Epithelial cell of prostate (primary cell): ENCODE measurements around the gene TMC1.
A peak's percentile ranks its signal among the peaks of the same experiment; 100 is the strongest.
"Not testable (repeated sequence)": the region's sequence is repeated elsewhere in the genome, so short reads cannot be mapped to it uniquely, and the experiment has no call there.

ENCODE experiments used
- DNase-seq: peaks from one replicate; pipeline ENCODE4 v3.0.0-alpha.2; 2011; ENCODE audit warnings: low read depth, low spot score
- H3K27ac ChIP-seq: fragments of 450-650 bp; 2 replicates; pipeline ENCODE4 v1.5.1; 2017; ENCODE audit warnings: mild to moderate bottlenecking

Gene TMC1

GRCh38 chr9:72524820-72525540 lies 3.6 kb downstream of the TMC1 start:
- H3K27ac ChIP-seq: peak overlapping the region; percentile 80
- DNase-seq: peak; percentile 99

DNA sequence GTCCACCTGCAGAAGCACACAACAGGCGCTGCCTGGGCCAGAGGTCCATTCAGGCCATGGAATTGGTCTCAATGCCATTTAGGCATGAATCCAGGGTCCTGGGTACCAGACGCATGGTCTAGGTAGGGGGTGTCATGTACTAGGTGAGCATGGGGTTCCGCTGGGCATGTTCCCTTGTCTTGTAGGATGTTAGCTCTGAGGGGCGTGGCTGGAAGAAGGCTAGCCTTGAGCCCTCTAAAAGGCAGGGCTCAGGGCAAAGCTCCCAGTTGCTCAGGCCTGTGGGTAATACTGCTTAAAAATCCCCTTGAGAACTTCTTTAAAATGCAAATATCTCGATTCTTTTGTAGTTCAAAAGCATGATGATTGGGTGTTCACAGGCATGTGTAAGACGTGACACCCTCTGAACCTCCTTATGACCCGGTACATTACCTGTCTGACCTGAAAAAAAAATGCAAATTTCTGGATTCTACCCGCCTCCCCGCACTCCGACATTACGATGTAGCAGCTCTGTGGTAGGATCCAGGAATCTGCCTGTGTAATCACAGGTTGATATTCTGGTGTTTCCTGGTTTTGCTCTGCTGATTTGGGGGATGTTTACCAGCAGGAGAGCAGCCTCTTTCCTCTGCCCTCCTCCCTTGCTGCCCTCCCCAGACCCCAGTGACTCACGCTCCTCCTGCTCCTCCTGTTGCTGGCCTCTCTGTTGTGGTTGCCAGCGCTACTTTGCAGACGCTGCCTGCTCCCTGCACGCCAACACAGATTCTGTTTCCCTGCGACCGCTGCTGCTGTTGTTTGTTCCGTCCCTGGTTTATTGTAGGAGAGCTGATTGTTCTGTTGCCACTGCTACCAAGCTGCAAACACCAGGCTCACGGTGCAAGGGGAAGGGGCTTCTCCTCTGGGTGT lies 5.7 kb downstream of the TMC1 start:
- H3K27ac ChIP-seq: peak overlapping the region; percentile 80
- DNase-seq: peak; percentile 75

GRCh38 chr9:72527801-72528195 lies 6.4 kb downstream of the TMC1 start:
- no peak for DNase-seq
- peak overlapping the region; percentile 80 for H3K27ac ChIP-seq

- H3K27ac ChIP-seq: no peak overlapping the region
- no peak for DNase-seq
Observed at GRCh38 chr9:72529531-72529930, 8.1 kb downstream of the TMC1 start.

DNA sequence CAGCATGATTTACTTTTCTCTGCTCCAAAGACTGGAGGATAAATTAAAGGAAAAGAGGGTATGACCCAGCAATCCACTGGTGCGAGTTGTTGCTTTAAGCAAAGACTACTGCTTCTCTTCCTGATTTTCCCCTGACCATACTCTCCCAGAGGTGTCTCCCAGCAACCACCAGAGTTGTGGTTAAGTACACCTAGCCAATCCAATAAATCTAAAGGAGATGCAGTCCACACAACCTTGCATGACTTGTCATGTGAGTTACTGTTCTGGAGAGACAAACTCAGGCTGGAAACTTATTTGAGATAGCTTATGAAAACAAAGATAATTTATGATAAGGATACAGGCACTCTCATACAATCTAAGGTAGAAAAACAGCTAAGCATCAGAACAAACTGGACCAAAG lies 11.9 kb downstream of the TMC1 start:
- no peak for DNase-seq
- H3K27ac ChIP-seq: no peak overlapping the region

- no peak overlapping the region for H3K27ac ChIP-seq
- DNase-seq: no peak
Observed at GRCh38 chr9:72534931-72535330, 13.5 kb downstream of the TMC1 start.

DNA sequence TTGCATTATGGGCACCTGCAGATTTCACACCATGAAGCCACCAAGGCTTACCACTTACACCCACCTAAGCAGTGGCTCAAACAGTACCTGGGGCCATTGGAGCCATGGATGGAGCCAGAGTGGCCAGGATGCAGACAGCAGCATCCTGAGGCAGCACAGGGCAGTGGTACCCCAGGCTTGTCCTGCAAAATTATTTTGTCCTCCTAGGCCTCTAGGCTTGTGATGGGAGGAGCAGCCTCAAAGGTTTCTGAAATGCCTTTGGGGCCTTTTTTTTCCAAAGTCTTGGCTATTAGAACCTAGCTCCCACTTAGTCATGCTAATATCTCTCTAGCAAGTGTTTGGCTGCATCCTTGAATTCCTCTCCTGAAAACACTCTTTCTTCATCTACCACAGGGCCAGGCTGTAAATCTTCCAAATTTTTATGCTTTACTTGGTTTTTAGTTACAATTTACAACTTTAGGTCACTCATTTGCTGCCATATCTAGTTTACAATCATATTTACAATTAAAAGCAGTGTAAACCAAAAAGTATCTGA lies 15.7 kb downstream of the TMC1 start:
- H3K27ac ChIP-seq: no peak overlapping the region

DNA sequence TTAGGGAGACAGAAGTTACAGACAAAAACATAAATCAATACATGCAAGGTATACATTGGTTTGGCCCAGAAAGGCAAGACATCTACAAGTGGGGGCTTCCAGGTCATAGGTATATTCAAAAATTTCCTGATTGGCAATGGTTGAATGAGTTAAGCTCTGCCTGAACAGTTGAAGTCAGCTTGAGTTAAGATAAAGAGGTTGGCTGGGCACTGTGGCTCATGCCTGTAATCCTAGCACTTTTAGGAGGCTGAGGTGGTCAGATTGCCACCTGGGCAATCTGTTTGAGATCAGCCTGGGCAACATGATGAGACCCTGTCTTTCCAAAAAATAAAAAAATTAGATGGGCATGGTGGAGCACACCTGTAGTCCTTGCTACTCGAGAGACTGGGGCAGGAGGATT lies 16.3 kb downstream of the TMC1 start:
- no peak for DNase-seq
- peak overlapping the region; percentile 21 for H3K27ac ChIP-seq

More for the DNA sequence above, 15.7 kb downstream of the TMC1 start:
- DNase-seq: no peak

- no peak for DNase-seq
- peak overlapping the region; percentile 93 for H3K27ac ChIP-seq
Observed at GRCh38 chr9:72538921-72539702, 17.7 kb downstream of the TMC1 start.

DNA sequence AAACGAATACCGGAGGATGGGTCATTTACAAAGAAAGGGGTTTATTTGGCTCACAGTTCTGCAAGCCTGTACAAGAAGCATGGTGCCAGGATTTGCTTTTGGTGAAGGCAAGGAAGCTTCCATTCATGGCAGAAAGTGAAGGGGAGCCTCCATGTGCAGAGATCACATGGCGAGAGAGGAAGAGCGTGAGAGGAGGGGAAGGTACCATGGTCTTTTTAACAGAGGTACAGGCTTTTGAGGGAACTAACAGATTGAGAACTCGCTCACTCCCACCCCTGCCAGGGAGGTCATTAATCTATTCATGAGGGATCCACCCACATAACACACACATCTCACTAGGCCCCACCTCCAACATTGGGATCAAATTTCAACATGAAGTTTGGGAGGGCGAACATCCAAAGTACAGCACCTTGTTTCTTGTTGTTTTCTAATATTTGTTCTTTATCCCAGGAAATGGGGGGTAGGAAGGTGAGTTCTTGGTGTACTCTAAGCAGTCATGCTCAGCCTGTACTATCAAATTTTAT lies 18.5 kb downstream of the TMC1 start:
- no peak for DNase-seq
- peak overlapping the region; percentile 93 for H3K27ac ChIP-seq

- peak overlapping the region; percentile 93 for H3K27ac ChIP-seq
- DNase-seq: peak; percentile 94
Observed at GRCh38 chr9:72540348-72540873, 19.0 kb downstream of the TMC1 start.

- peak overlapping the region; percentile 93 for H3K27ac ChIP-seq
- DNase-seq: not testable (repeated sequence)
Observed at GRCh38 chr9:72542537-72542833, 21.1 kb downstream of the TMC1 start.

GRCh38 chr9:72542917-72543316 lies 21.5 kb downstream of the TMC1 start:
- no peak for DNase-seq
- peak overlapping the region; percentile 93 for H3K27ac ChIP-seq

DNA sequence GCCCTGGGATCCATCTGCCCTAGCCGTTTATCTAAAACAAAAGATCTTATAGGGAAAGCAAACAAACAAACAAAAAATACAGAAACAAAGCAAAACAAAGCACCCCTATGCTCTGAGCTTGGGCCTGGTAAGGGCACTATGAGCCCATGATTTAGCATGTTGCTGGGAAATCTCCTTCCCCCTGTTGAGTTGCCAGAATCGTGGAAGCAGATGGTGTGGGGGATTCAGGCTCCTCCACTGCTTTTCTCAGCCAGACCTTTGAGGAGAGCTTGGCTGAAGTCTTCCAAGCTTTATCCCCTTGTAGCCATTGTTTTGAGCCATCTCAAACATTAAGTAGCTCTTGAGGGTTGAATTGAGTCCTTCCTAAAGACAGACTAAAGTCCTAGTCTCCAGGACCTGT lies 29.9 kb downstream of the TMC1 start:
- no peak overlapping the region for H3K27ac ChIP-seq
- DNase-seq: no peak

DNA sequence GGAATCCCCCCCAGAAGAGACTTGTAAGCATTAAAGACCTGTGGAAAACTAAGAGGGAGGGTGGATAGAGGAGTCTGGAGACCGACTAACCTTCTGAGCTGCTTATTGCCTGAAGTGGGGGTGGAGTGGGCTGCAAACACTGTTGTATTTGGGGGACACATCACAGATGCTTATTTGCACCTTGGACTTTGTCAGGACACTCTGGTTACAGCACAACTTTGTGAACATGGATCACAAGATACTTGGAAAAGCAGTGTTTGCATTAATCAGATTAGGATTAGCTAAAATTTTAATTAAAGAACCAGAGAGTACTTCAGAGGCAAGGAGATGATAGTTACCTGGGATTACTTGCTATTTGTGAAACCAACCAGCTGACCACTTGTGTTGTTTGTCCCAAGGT lies 30.9 kb downstream of the TMC1 start:
- H3K27ac ChIP-seq: no peak overlapping the region
- no peak for DNase-seq

GRCh38 chr9:72554221-72554641 lies 32.8 kb downstream of the TMC1 start:
- DNase-seq: no peak
- peak overlapping the region; percentile 23 for H3K27ac ChIP-seq

- peak overlapping the region; percentile 81 for H3K27ac ChIP-seq
- peak; percentile 94 for DNase-seq
Observed at GRCh38 chr9:72557549-72557948, 36.1 kb downstream of the TMC1 start.

DNA sequence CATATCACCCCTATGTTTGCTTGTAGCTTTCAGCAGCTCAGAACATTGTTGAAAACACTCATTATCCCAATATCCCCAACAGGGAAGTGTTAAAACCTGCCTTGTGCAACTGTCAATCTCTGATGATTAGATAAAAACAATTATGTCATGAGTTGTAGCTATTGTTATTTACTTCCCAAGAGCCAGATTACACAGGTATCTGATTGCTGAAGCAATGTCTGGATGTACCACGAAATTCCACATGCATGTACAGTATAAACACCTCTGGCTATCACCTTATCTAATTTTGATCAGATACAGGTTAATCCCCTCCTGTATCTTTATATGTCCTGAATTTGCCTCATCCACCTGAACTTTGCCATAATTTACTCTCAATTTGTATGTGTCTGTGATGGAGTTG lies 38.7 kb downstream of the TMC1 start:
- H3K27ac ChIP-seq: no peak overlapping the region
- no peak for DNase-seq

- DNase-seq: no peak
- H3K27ac ChIP-seq: no peak overlapping the region
Observed at GRCh38 chr9:72563806-72564205, 42.4 kb downstream of the TMC1 start.
